CD8-positive, alpha-beta memory T cell (primary cell): Measurements from ENCODE around the gene PSD. TPM values are rescaled to one million over a fixed set of nuclear protein-coding genes. Genes with fewer than 3 reads are reported as not detected.

Source experiments
- CTCF ChIA-PET: fragments of 350-600 bp; sonication (Branson Sonifier 250); formaldehyde crosslinking; loops from one replicate; lab custom pipeline; 2021; ENCODE audit warnings: antibody characterized with exemption; lab: Charles Lee
- POLR2A ChIA-PET: fragments of 350-600 bp; sonication (Branson Sonifier 250); formaldehyde crosslinking; loops from one replicate; lab custom pipeline; 2021; ENCODE audit warnings: antibody characterized with exemption; lab: Charles Lee
- DNase-seq, 5 donors: peaks; one replicate each; pipeline versions ENCODE4 v3.0.0 to v3.0.0-alpha.2; 2020 to 2022; ENCODE audit warnings: mixed read lengths in 1 of 5
- H3K27ac ChIP-seq: one replicate; pipeline ENCODE4 v1.7.0; 2013; ENCODE audit warnings: low read depth, mild to moderate bottlenecking, low read length, moderate library complexity
- H3K27me3 ChIP-seq: 2 replicates; pipeline ENCODE4 v1.7.0; 2013; ENCODE audit warnings: low read length, mild to moderate bottlenecking; ENCODE audit not compliant: insufficient read depth, poor library complexity, severe bottlenecking
- H3K36me3 ChIP-seq: 2 replicates; pipeline ENCODE4 v1.7.0; 2013; ENCODE audit warnings: mild to moderate bottlenecking, low read length, moderate library complexity; ENCODE audit not compliant: insufficient read depth
- H3K4me1 ChIP-seq: 2 replicates; pipeline ENCODE4 v1.7.0; 2013; ENCODE audit warnings: mild to moderate bottlenecking, low read length, moderate library complexity; ENCODE audit not compliant: insufficient read depth
- H3K4me3 ChIP-seq: 2 replicates; pipeline ENCODE4 v1.7.0; 2013; ENCODE audit warnings: mild to moderate bottlenecking, low read length
- H3K9me3 ChIP-seq: 2 replicates; pipeline ENCODE4 v1.7.0; 2013; ENCODE audit warnings: mild to moderate bottlenecking, low read length
- H3K27ac Mint-ChIP-seq, 8 donors: one replicate each; pipeline ENCODE4 v1.8.0; 2020 to 2021; ENCODE audit warnings: mixed read lengths in 8 of 8, mild to moderate bottlenecking in 6 of 8, inconsistent platforms in 3 of 8, moderate library complexity in 3 of 8
- H3K27me3 Mint-ChIP-seq, 2 donors: one replicate each; pipeline ENCODE4 v1.8.0; 2020 to 2021; ENCODE audit warnings: mixed read lengths in 2 of 2, mild to moderate bottlenecking in 1 of 2, moderate library complexity in 1 of 2
- H3K36me3 Mint-ChIP-seq, 3 donors: one replicate each; pipeline ENCODE4 v1.8.0; 2020 to 2021; ENCODE audit warnings: mixed read lengths in 3 of 3, inconsistent platforms in 1 of 3, mild to moderate bottlenecking in 1 of 3
- H3K4me1 Mint-ChIP-seq, 3 donors: one replicate each; pipeline ENCODE4 v1.8.0; 2020 to 2021; ENCODE audit warnings: mixed read lengths in 3 of 3, inconsistent platforms in 1 of 3, mild to moderate bottlenecking in 1 of 3
- H3K4me3 Mint-ChIP-seq, 7 donors: one replicate each; pipeline ENCODE4 v1.8.0; 2020 to 2021; ENCODE audit warnings: mixed read lengths in 7 of 7, mild to moderate bottlenecking in 6 of 7, moderate library complexity in 4 of 7, inconsistent platforms in 2 of 7
- H3K9me3 Mint-ChIP-seq, 5 donors: one replicate each; pipeline ENCODE4 v1.8.0; 2020 to 2022; ENCODE audit warnings: mixed read lengths in 5 of 5, mild to moderate bottlenecking in 3 of 5, moderate library complexity in 2 of 5, inconsistent platforms in 1 of 5
- polyA plus RNA-seq: library from polyadenylated mRNA; unstranded; fragments of 300-500 nt; fragmentation: Illumina TruSeq; gene quantifications from one replicate; pipeline ENCODE4 v1.2.3, GENCODE V29; 2021
- total RNA-seq, 2 experiments: library from RNA; stranded (reverse); gene quantifications; one replicate each; pipeline ENCODE4 v1.2.3, GENCODE V29; 2021

Gene PSD
- total and polyA plus RNA-seq, 3 experiments from 2014 or later = 1.9 to 3.2 (median 2.5) TPM

DNA sequence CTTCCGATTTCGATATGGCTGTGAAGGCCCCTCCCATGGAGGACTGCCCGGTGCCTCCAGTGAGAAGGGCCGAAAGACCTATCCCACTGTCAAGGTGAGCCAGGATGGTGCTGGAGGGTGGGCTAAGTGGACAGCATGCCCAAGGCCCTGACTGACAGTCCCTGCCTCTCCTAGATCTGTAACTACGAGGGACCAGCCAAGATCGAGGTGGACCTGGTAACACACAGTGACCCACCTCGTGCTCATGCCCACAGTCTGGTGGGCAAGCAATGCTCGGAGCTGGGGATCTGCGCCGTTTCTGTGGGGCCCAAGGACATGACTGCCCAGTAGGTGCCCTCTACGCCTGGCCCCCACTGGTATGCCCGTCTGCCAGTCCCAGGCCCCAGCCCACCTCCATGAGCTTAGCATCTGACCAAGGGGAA is 21.8 kb downstream of the PSD start:
- H3K4me3 ChIP-seq = peak overlapping the region; percentile 100
- Mint-ChIP-seq H3K4me1 (peaks cover 35 to 54% (median 37%) of the 10 kb centered on the region in 3 donors), H3K4me3 (peak overlapping the region; percentile 89 to 97 (median 96)), H3K9me3 (no peaks in the 10 kb centered on the region), H3K27me3 (peaks cover 0 to 8% of the 10 kb centered on the region in 2 donors), H3K36me3 (peaks cover 0 to 60% (median 0%) of the 10 kb centered on the region in 3 donors), H3K27ac (peak overlapping the region; percentile 98 to 100 (median 100))
- POLR2A ChIA-PET = interaction anchor here (1.1 to 4.0 kb wide), 3 partner anchors 24 to 166 kb away, joined by 3 to 30 read pairs (median 12); partner anchors contain the start of genes C10orf95 and FBXL15
- H3K27ac ChIP-seq = peak overlapping the region; percentile 100
- peaks cover 8% of the 10 kb centered on the region for H3K36me3 ChIP-seq
- H3K9me3 ChIP-seq = no peaks in the 10 kb centered on the region
- no peaks in the 10 kb centered on the region for H3K27me3 ChIP-seq
- CTCF ChIA-PET = interaction anchor here (1.3 to 5.9 kb wide), 7 partner anchors 16 to 245 kb away, joined by 3 to 64 read pairs (median 25); partner anchors contain the start of genes C10orf95 and FBXL15
- H3K4me1 ChIP-seq = peaks cover 38% of the 10 kb centered on the region
- no peak for DNase-seq

DNA sequence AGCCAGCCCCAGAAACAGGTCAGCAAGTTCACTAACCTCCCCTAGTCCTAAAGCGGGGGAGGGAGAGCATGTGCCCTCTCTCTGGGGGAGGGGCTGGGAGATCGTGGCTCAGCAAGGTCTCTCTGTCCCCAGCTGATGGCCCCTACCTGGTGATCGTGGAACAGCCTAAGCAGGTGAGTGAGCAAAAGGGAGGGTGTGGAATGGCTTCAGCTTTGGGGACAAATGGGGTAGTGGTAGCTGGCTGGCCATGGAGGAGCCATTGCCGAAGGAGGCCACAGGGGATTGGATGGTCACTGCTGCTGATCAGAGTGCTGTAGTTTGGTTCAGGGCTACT is 22.3 kb downstream of the PSD start:
- Histone ChIP-seq H3K27me3 (no peaks in the 10 kb centered on the region), H3K9me3 (no peaks in the 10 kb centered on the region), H3K4me1 (peaks cover 38% of the 10 kb centered on the region), H3K36me3 (peaks cover 3% of the 10 kb centered on the region), H3K4me3 (peak overlapping the region; percentile 100), H3K27ac (peak overlapping the region; percentile 100)
- peak overlapping the region; percentile 89 to 97 (median 96) for H3K4me3 Mint-ChIP-seq
- CTCF ChIA-PET = interaction anchor here (4.3 to 5.9 kb wide), 3 partner anchors 54 to 165 kb away, joined by 25 to 64 read pairs (median 34); partner anchors contain the start of gene C10orf95
- peaks cover 0 to 8% of the 10 kb centered on the region in 2 donors for H3K27me3 Mint-ChIP-seq
- peaks cover 35 to 54% (median 37%) of the 10 kb centered on the region in 3 donors for H3K4me1 Mint-ChIP-seq
- peaks cover 0 to 57% (median 0%) of the 10 kb centered on the region in 3 donors for H3K36me3 Mint-ChIP-seq
- no peaks in the 10 kb centered on the region for H3K9me3 Mint-ChIP-seq
- POLR2A ChIA-PET = interaction anchor here (1.1 to 4.0 kb wide), 5 partner anchors 24 to 248 kb away, joined by 3 to 30 read pairs (median 4); partner anchors contain the start of genes C10orf95, FBXL15 and TRIM8
- no peak for DNase-seq
- peak overlapping the region; percentile 98 to 100 (median 100) for H3K27ac Mint-ChIP-seq

DNA sequence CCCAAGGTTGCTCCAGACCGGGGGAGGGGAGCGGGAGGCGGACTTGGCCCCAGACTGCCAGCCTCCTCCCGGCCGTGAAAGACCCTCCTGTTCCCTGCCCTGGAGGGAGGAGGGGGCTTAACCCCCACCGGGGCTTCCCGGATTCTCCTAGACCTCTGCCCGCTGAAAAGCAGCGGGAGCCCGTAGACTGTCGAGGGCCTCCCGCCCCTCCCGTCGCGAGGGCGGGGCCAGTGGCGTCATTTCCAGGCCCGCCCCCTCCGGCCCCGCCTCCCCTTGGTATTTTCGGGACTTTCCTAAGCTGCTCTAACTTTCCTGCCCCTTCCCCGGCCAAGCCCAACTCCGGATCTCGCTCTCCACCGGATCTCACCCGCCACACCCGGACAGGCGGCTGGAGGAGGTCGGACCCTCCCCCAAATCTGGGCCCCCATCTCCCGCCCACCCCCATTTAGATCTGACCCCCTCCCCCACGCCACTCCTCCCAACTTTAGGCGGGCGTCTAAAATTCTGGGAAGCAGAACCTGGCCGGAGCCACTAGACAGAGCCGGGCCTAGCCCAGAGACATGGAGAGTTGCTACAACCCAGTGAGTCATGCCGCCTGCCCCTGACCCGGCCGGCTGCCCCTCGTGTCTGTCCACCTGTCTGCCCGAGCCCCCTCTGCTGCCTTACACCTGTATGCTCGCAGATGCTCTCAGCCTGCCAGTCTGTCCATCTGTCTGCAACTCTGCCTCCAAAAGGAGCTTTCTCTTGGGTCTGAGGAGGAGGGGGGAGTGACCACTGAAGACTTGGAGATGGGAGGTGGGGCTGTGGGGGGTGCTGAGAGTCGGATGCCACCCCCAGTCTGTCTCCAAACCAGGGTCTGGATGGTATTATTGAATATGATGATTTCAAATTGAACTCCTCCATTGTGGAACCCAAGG is 22.9 kb downstream of the PSD start, which contains the start of gene NFKB2:
Gene NFKB2 (plus strand): TSS at position 306 of the 917 bp plus-strand sequence. CDS start 255 bp downstream, at position 561.
- Histone ChIP-seq H3K4me3 (peak within 1 kb of the TSS; percentile 100), H3K27me3 (no peaks in the 10 kb centered on the region), H3K27ac (peak within 1 kb of the TSS; percentile 100), H3K4me1 (peaks cover 38% of the 10 kb centered on the region), H3K36me3 (no peaks in the 10 kb centered on the region), H3K9me3 (no peaks in the 10 kb centered on the region)
- peak; percentile 91 to 95 (median 91) for DNase-seq
- Mint-ChIP-seq H3K9me3 (no peaks in the 10 kb centered on the region), H3K36me3 (peaks cover 0 to 52% (median 0%) of the 10 kb centered on the region in 3 donors), H3K27ac (peak within 1 kb of the TSS; percentile 98 to 100 (median 100)), H3K4me1 (peaks cover 35 to 54% (median 37%) of the 10 kb centered on the region in 3 donors), H3K4me3 (peak within 1 kb of the TSS; percentile 89 to 97 (median 96)), H3K27me3 (peaks cover 0 to 8% of the 10 kb centered on the region in 2 donors)
- ChIA-PET POLR2A (interaction anchor here (0.6 to 4.0 kb wide), 9 partner anchors 25 to 275 kb away, joined by 3 to 30 read pairs (median 5); partner anchors contain the start of genes ACTR1A, C10orf95, FBXL15 and LDB1), CTCF (interaction anchor here (0.7 to 5.9 kb wide), 16 partner anchors 9 to 249 kb away, joined by 3 to 64 read pairs (median 4); partner anchors contain the start of genes ACTR1A, C10orf95, SUFU and TRIM8)

DNA sequence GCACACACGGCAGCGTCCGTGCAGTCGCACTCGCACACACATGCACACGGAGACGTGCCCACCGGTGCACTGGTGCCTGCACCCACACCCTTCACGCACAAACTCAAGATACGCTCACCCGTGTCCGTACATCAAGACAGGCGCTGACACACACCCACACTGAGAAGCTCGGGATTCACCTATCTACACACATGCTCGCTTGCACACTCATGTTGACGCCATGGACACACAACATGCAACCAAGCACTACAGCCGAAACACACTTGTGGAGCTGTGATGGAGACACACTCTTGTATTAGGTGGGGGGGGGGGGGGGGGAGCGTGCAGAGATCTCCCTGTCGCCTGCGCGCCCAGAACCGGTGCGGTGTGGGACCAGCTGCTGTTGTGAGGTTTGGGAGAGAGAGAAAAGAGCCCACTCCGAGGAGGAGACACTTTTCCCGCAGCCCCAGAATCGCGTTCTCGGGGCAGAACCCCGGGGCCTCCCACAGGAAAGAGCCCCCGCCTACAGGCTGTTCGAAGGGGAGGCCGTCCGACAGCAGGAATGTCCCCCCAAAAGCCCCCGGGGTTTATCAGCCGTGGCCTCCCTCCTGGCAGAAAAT is 23.7 kb downstream of the PSD start:
- peak overlapping the region; percentile 100 for H3K4me3 ChIP-seq
- H3K36me3 ChIP-seq = no peaks in the 10 kb centered on the region
- Mint-ChIP-seq H3K36me3 (peaks cover 0 to 46% (median 1%) of the 10 kb centered on the region in 3 donors), H3K9me3 (no peaks in the 10 kb centered on the region), H3K4me3 (peak overlapping the region; percentile 89 to 97 (median 96)), H3K4me1 (peaks cover 35 to 50% (median 37%) of the 10 kb centered on the region in 3 donors), H3K27me3 (peaks cover 0 to 8% of the 10 kb centered on the region in 2 donors), H3K27ac (peak overlapping the region; percentile 98 to 100 (median 100))
- POLR2A ChIA-PET = interaction anchor here (0.6 to 4.0 kb wide), 9 partner anchors 25 to 275 kb away, joined by 3 to 30 read pairs (median 4); partner anchors contain the start of genes ACTR1A, C10orf95, FBXL15 and LDB1
- DNase-seq = peak in 1 of 5 donors; percentile 69
- H3K9me3 ChIP-seq = no peaks in the 10 kb centered on the region
- H3K27ac ChIP-seq = peak overlapping the region; percentile 100
- CTCF ChIA-PET = interaction anchor here (0.6 to 5.0 kb wide), 17 partner anchors 9 to 250 kb away, joined by 3 to 34 read pairs (median 4); partner anchors contain the start of genes ACTR1A, C10orf95, SUFU and TRIM8
- no peaks in the 10 kb centered on the region for H3K27me3 ChIP-seq
- peaks cover 32% of the 10 kb centered on the region for H3K4me1 ChIP-seq

DNA sequence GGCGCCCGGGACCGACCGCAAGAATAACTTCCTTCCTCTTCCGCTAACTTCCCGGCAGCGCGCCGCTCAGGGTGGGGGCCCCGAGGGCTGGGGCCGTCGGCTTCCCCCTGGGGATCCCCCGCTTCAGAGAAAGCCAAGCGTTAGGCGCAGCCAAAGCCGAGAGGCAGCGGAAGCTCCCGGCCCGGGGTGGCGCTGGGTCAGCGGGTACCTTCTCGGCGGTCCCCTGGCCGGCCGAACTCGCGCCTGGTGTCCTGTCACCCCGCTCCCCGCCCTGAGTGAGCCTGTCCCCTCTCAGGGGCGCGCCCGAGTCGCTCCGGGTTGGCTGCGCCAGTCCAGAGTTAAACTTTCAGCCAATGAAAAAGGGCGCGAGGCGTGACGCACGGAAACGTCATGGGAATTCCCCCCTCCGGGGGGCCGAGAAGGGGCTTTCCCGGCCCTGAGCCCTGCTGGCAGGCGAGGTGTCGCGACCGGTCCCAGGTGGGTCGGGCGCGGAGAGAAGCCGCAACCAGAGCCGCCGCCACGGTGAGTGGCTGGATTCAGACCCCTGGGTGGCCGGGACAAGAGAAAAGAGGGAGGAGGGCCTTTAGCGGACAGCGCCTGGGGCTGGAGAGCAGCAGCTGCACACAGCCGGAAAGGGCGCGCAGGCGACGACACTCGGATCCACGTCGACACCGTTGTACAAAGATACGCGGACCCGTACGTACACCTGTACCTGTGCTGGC is 24.3 kb downstream of the PSD start:
- Mint-ChIP-seq H3K4me3 (peak overlapping the region; percentile 89 to 97 (median 96)), H3K27me3 (peaks cover 0 to 8% of the 10 kb centered on the region in 2 donors), H3K27ac (peak overlapping the region; percentile 98 to 100 (median 100)), H3K9me3 (no peaks in the 10 kb centered on the region), H3K4me1 (peaks cover 31 to 44% (median 32%) of the 10 kb centered on the region in 3 donors), H3K36me3 (peaks cover 0 to 40% (median 1%) of the 10 kb centered on the region in 3 donors)
- peaks cover 29% of the 10 kb centered on the region for H3K4me1 ChIP-seq
- H3K36me3 ChIP-seq = no peaks in the 10 kb centered on the region
- H3K9me3 ChIP-seq = no peaks in the 10 kb centered on the region
- DNase-seq = peak; percentile 97 to 100 (median 99)
- ChIA-PET POLR2A (interaction anchor here (0.6 to 4.0 kb wide), 11 partner anchors 10 to 190 kb away, joined by 3 to 30 read pairs (median 4); partner anchors contain the start of genes ACTR1A, C10orf95, FBXL15 and GBF1), CTCF (interaction anchor here (0.6 to 5.0 kb wide), 30 partner anchors 9 to 262 kb away, joined by 3 to 34 read pairs (median 6); partner anchors contain the start of genes ACTR1A, C10orf95, CUEDC2 and ELOVL3)
- H3K27me3 ChIP-seq = no peaks in the 10 kb centered on the region
- peak overlapping the region; percentile 100 for H3K27ac ChIP-seq
- H3K4me3 ChIP-seq = peak overlapping the region; percentile 100

DNA sequence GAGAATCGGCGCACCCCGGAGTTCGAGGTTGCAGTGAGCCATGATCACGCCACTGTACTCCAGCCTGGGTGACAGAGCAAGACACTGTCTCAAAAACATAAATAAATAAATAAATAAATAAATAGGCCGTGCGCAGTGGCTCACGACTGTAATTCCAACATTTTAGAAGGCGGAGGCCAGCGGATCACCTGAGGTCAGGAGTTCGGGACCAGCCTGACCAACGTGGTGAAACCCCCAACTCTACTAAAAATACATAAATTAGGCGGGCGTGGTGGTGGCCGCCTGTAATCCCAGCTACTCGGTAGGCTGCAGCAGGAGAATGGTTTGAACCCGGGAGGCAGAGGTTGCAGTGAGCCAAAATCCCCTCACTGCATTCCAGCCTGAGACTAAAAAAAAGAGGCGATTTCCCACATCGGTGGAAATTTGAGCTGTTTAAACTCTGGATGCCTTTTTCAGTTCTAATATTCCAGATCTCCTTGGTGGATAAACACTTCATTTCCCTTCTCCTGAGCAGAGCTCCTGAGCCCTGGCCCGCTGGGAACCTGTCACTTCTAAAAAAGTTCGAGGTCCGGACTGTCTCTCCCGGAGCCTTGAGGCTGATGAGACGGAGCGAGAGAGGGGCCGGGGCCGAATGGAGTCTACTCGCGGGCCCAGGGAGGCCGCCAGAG is 25.0 kb downstream of the PSD start:
- Mint-ChIP-seq H3K36me3 (peaks cover 0 to 37% (median 1%) of the 10 kb centered on the region in 3 donors), H3K4me1 (peaks cover 29 to 40% (median 30%) of the 10 kb centered on the region in 3 donors), H3K27ac (peak overlapping the region; percentile 98 to 100 (median 100)), H3K9me3 (no peaks in the 10 kb centered on the region), H3K4me3 (peak overlapping the region; percentile 89 to 97 (median 96)), H3K27me3 (peaks cover 0 to 8% of the 10 kb centered on the region in 2 donors)
- Histone ChIP-seq H3K4me1 (peaks cover 22% of the 10 kb centered on the region), H3K27ac (peak overlapping the region; percentile 100), H3K9me3 (no peaks in the 10 kb centered on the region), H3K36me3 (no peaks in the 10 kb centered on the region), H3K4me3 (peak overlapping the region; percentile 100), H3K27me3 (no peaks in the 10 kb centered on the region)
- ChIA-PET POLR2A (interaction anchor here (0.6 to 4.0 kb wide), 8 partner anchors 10 to 191 kb away, joined by 3 to 30 read pairs (median 3); partner anchors contain the start of genes ACTR1A, C10orf95, FBXL15 and GBF1), CTCF (interaction anchor here (0.7 to 5.0 kb wide), 28 partner anchors 9 to 224 kb away, joined by 3 to 34 read pairs (median 6); partner anchors contain the start of genes ACTR1A, C10orf95, CUEDC2 and ELOVL3)
- DNase-seq = no peak
